KOPT-K1 (cell line): Measurements from ENCODE around the gene PRORP.

ENCODE experiments used
- H3K27ac ChIP-seq: fragments of 200-600 bp; sonication (generic); 2 replicates; pipeline ENCODE4 v1.5.1; 2016; ENCODE audit warnings: antibody characterized with exemption, mild to moderate bottlenecking, low read depth, low read length; ENCODE audit not compliant: poor library complexity, severe bottlenecking
- H3K36me3 ChIP-seq: fragments of 200-600 bp; sonication (generic); 2 replicates; pipeline ENCODE4 v1.5.1; 2017; ENCODE audit warnings: antibody characterized with exemption, mild to moderate bottlenecking, low read length, moderate library complexity; ENCODE audit not compliant: insufficient read depth
- H3K9me3 ChIP-seq: fragments of 200-600 bp; sonication (generic); 2 replicates; pipeline ENCODE4 v1.5.1; 2017; ENCODE audit warnings: antibody characterized with exemption, low read length, mild to moderate bottlenecking; ENCODE audit not compliant: insufficient read depth, poor library complexity, severe bottlenecking

PRORP gene

DNA sequence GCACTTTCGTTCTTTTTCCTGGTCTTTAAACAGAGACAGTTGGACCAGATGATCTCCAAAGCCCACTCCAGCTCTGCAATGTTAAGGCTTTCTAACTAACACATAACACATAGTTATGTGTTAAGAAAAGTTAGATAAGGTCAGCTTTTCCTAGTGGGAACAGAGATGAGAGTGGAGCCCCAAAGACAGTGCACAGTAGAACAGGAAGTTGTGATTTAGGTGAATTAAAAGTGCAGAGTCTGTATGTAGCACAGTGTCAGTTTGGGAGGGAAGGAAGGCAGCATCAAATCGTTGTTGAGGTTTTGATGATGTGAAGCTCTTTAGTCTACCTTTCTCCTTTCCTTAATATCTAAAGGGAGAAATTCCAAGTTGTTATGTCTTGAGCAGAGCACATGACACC, 31.7 kb downstream of the PRORP start:
- no peaks in the 10 kb centered on the region for H3K9me3 ChIP-seq
- H3K36me3 ChIP-seq = peaks cover 20% of the 10 kb centered on the region; the same call in 1 of the 2 replicates
- H3K27ac ChIP-seq = no peak overlapping the region

GRCh38 chr14:35155962-35156361, 33.6 kb downstream of the PRORP start:
- Histone ChIP-seq H3K9me3 (no peaks in the 10 kb centered on the region), H3K36me3 (peaks cover 37% of the 10 kb centered on the region; the same call in 1 of the 2 replicates), H3K27ac (no peak overlapping the region)

DNA sequence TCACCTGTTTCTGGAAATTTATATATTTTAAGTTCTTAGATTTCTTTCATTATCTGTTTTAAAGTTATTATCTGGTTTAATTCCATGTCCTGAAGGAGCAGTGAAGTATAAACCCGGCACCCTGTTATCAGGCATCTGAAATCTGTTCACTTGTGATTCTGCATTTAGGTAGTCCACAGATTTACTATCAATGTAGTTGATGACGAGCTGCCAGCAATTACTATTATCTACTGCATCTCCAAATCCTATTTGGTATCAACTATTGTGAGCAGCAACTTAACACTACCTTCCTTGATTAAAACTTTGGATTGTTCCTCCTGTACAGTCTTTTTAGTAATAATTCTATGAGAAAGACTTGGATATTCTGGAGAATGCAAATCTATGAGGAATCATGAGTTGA, 36.1 kb downstream of the PRORP start:
- Histone ChIP-seq H3K9me3 (no peaks in the 10 kb centered on the region), H3K27ac (no peak overlapping the region), H3K36me3 (peaks cover 34% of the 10 kb centered on the region)

- Histone ChIP-seq H3K36me3 (peaks cover 41% of the 10 kb centered on the region), H3K9me3 (no peaks in the 10 kb centered on the region), H3K27ac (no peak overlapping the region)
Measured at GRCh38 chr14:35158951-35159653, 36.8 kb downstream of the PRORP start.

GRCh38 chr14:35159742-35160409, 37.5 kb downstream of the PRORP start:
- H3K36me3 ChIP-seq = peaks cover 45% of the 10 kb centered on the region
- H3K9me3 ChIP-seq = no peaks in the 10 kb centered on the region
- H3K27ac ChIP-seq = no peak overlapping the region

DNA sequence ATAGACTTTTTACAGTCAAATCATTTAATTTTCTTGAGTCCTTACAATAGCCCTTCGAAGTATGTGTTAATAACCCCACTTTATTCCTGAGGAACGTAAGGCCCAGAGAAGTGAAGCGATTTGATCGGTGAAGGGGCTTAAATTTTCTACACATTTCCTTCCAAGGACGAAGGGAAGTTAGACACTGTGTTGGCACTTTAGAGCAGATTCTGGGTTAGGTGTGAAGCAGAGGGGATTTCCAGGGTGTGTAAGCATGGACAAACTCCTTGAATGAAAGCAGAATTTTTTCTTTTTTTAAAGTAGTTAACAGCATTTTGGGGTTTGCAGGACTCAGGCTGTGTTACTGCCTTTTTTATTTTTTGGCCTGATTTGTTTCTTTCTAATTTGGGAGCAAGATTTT, 38.9 kb downstream of the PRORP start:
- Histone ChIP-seq H3K36me3 (peaks cover 45% of the 10 kb centered on the region), H3K27ac (no peak overlapping the region), H3K9me3 (no peaks in the 10 kb centered on the region)

DNA sequence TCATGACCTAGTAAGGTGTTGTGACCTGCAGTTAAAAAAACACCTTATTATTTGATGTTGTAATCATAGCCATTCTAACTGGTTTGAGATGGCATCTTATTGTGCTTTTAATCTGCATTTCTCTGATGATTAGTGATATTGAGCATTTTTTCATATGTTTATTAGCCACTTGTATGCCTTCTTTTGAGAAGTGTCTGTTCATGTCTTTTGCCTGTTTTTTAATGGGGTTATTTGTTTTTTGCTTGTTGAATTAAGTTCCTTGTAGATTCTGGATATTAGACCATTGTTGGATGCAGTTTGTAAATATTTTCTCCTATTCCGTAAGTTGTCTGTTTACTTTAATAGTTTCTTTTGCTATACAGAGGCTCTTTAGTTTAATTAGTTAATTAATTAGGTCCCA, 41.0 kb downstream of the PRORP start:
- H3K27ac ChIP-seq = no peak overlapping the region
- H3K36me3 ChIP-seq = peaks cover 43% of the 10 kb centered on the region
- no peaks in the 10 kb centered on the region for H3K9me3 ChIP-seq

- H3K9me3 ChIP-seq = peaks cover 8% of the 10 kb centered on the region
- H3K36me3 ChIP-seq = peaks cover 36% of the 10 kb centered on the region
- H3K27ac ChIP-seq = no peak overlapping the region
Measured at GRCh38 chr14:35164849-35165248, 42.5 kb downstream of the PRORP start.

DNA sequence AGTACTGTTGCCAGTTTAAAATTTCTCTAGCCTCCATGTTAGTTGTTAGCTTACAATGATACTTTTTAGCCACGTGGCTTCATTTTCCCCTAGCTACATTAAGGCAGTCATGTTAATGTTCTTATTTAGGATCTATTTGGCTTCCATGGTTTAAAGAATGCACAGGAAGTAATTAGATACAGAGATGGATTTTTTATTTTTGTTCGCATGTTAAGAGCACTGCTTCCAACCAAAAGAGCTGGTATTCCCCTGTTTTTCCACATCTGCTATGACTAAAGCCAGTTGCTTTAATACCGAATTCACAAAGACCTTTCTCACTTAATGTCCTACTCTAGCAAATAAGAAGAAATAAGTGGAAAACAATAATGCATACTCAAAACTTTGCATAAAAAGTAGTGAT, 45.1 kb downstream of the PRORP start:
- H3K36me3 ChIP-seq = peaks cover 43% of the 10 kb centered on the region
- H3K9me3 ChIP-seq = peaks cover 9% of the 10 kb centered on the region
- H3K27ac ChIP-seq = no peak overlapping the region
